GM12873 (cell line): ENCODE results near the gene NLRP8.

Experiments
- TF ChIP-seq, protein P1 (sequence below): IDR thresholded peaks from 2 replicates; pipeline ENCODE4 v1.5.1; 2012; ENCODE audit warnings: low read depth, mild to moderate bottlenecking, moderate library complexity, low read length, control low read depth; ENCODE audit not compliant: insufficient read depth; ENCODE audit errors: missing control alignments

The NLRP8 gene

DNA sequence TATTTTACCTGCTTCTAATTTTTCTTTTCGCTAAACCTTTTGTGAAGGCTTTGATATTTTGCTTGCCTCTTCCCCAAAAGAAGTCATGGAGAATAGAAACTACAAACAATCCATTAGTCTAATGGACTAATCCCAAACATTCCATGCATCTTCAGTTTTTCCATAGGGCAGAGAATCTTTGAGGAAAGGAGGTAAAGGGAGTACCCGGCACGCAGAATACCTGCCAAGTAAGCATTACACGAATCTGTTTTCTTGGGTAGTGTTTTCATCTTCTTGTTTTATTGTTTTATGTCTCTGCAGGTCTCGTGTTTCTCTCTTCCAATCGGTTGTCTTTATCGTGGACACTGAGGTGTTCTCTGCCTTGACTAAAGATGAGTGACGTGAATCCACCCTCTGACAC is at the start of gene NLRP8:
TSS of gene NLRP8 (plus strand) at position 301 of the 400 bp plus-strand sequence.
- TF ChIP-seq, protein P1, sequence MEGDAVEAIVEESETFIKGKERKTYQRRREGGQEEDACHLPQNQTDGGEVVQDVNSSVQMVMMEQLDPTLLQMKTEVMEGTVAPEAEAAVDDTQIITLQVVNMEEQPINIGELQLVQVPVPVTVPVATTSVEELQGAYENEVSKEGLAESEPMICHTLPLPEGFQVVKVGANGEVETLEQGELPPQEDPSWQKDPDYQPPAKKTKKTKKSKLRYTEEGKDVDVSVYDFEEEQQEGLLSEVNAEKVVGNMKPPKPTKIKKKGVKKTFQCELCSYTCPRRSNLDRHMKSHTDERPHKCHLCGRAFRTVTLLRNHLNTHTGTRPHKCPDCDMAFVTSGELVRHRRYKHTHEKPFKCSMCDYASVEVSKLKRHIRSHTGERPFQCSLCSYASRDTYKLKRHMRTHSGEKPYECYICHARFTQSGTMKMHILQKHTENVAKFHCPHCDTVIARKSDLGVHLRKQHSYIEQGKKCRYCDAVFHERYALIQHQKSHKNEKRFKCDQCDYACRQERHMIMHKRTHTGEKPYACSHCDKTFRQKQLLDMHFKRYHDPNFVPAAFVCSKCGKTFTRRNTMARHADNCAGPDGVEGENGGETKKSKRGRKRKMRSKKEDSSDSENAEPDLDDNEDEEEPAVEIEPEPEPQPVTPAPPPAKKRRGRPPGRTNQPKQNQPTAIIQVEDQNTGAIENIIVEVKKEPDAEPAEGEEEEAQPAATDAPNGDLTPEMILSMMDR, result no peak

GRCh38 chr19:55898911-55899310 is 48.7 kb upstream of the NLRP8 start:
- TF ChIP-seq, protein P1, result no peak

DNA sequence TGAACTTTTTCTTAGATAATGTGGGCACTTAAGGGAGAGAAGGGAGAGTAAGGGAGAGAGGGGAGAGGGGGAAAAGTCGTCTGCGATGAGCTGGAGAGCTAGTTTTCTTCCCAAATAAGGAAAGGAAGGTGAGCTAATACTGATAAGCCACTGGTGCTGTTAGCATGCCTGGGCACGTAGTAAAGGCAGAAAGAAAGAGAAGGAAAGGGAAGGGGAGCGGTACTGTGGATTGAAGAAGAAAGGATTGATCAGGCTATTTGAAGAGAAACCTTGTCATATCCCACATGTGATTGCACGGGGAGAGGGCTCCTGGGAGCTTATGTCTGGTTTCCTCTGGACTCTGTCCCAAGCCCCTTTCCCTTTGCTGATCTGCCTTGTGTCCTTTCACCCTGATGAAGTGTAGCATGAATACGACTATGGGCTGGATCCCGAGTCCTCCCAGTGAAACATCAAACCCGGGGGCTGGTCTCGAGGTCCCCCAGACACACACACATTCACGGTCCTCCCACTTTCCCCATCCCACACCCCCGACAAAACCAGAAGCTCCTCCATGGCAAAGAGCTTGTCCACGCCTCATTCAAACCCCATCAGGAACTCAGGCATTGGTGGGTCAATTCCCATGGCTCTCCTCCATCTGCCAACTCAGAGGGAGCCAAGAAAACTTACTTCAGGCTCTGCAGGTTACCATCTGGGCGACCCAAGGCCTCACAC is 46.1 kb upstream of the NLRP8 start:
- TF ChIP-seq, protein P1, result no peak

DNA sequence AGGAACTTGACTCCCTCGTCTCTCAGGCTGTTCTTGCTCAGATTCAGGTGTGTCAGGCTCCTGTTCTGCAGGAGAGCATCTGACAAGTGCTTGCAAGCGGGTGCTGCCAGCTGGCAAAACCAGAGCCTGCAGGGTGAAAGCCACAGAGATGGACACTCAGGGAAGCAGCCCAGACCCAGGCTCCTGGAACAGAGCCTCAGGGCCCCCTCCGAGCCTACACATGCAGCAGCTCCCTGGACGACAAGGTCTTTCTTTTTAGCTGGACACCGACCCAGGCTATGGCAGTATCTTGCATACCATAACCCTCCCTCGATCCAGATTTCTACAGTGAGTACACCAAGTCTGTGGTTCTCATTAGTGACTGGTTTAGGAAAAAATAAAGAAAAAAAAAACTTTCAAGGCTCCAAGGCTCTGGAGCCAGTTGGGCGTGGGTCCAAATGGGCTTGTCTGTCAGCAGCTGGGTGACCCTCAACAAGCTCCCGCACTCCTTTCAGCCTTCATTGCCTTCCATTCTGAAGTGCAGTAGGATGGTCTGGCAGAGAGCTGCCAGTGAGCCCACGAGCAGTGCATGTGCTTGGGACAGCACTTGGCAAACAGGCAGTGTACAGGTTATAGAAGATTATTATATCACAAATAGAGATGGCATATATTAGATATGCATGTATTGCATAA is 45.4 kb upstream of the NLRP8 start:
- TF ChIP-seq, protein P1, result no peak

- TF ChIP-seq, protein P1, result no peak
Measured at GRCh38 chr19:55907286-55907685, 40.3 kb upstream of the NLRP8 start.

- TF ChIP-seq, protein P1, result no peak
Measured at GRCh38 chr19:55907746-55908145, 39.9 kb upstream of the NLRP8 start.

DNA sequence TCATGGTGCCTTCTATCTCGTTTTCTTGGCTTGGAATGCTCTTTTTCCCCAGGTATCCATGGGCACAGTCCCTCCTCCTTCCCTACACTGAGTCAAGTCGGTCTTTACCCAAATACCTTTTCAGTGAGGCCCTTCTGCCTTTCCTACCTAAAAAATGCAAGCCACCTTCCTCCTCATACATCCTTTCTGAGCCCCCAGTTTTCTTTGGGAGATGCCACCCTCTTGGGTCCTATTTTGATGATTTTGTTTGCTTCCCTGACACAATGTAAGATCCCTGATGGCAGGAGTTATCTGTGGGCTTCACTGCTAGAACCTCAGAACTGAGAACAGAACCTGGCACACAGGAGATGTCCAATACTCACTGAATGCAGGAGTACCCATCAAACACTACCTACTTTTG is 37.8 kb upstream of the NLRP8 start:
- TF ChIP-seq, protein P1, result no peak
